Measurements from ENCODE around the gene AFAP1. TPM values are rescaled to one million over a fixed set of nuclear protein-coding genes. Genes with fewer than 3 reads are reported as not detected.
A peak's percentile ranks its signal among the peaks of the same experiment; 100 is the strongest.

Gene AFAP1
- total RNA-seq, 1 donor from 2014 or later = 27.8 TPM

GRCh38 chr4:7715271-7716009, 224.2 kb downstream of the AFAP1 start:
- Mint-ChIP-seq H3K9me3 (ENCODE audit: unreplicated experiment) (no peaks in the 10 kb centered on the region), H3K4me3 (ENCODE audit: unreplicated experiment) (no peak overlapping the region), H3K27me3 (ENCODE audit: unreplicated experiment) (peaks cover 18% of the 10 kb centered on the region), H3K36me3 (ENCODE audit: low read depth, unreplicated experiment) (peaks cover 4% of the 10 kb centered on the region), H3K27ac (ENCODE audit: unreplicated experiment) (no peak overlapping the region), H3K4me1 (ENCODE audit: unreplicated experiment) (no peaks in the 10 kb centered on the region)
- no peak for DNase-seq (ENCODE audit: low spot score)
- TF ChIP-seq, protein P1, sequence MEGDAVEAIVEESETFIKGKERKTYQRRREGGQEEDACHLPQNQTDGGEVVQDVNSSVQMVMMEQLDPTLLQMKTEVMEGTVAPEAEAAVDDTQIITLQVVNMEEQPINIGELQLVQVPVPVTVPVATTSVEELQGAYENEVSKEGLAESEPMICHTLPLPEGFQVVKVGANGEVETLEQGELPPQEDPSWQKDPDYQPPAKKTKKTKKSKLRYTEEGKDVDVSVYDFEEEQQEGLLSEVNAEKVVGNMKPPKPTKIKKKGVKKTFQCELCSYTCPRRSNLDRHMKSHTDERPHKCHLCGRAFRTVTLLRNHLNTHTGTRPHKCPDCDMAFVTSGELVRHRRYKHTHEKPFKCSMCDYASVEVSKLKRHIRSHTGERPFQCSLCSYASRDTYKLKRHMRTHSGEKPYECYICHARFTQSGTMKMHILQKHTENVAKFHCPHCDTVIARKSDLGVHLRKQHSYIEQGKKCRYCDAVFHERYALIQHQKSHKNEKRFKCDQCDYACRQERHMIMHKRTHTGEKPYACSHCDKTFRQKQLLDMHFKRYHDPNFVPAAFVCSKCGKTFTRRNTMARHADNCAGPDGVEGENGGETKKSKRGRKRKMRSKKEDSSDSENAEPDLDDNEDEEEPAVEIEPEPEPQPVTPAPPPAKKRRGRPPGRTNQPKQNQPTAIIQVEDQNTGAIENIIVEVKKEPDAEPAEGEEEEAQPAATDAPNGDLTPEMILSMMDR (IDR thresholded peaks at IDR 0.05; ENCODE audit: unreplicated experiment) = no peak

DNA sequence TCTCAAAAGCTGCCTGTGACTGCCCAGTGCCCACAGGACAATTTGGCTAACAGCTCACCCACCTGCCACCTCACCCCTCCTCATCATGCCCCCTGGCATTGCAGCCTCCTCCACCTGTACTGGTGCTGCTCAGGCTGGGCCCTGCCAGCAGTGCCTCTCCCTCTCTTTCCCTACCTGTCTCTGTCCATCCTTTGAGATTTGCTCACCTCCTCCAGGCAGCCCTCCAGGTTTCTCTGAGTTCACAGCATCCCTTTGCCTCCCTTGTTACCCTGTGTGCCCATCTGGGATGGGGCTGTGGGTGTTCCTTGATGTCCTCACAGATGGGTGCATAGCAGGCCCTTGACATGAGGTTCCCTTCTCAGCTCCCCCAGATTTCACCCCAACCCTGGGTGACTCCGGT, 224.9 kb downstream of the AFAP1 start:
- Mint-ChIP-seq H3K27me3 (ENCODE audit: unreplicated experiment) (peaks cover 18% of the 10 kb centered on the region), H3K9me3 (ENCODE audit: unreplicated experiment) (no peaks in the 10 kb centered on the region), H3K4me3 (ENCODE audit: unreplicated experiment) (no peak overlapping the region), H3K27ac (ENCODE audit: unreplicated experiment) (peak overlapping the region; percentile 31), H3K4me1 (ENCODE audit: unreplicated experiment) (no peaks in the 10 kb centered on the region), H3K36me3 (ENCODE audit: low read depth, unreplicated experiment) (peaks cover 4% of the 10 kb centered on the region)
- TF ChIP-seq, protein P1 (IDR thresholded peaks at IDR 0.05; ENCODE audit: unreplicated experiment) = no peak
- no peak for DNase-seq (ENCODE audit: low spot score)

GRCh38 chr4:7714176-7714575, 225.5 kb downstream of the AFAP1 start:
- no peak overlapping the region for H3K27ac Mint-ChIP-seq (ENCODE audit: unreplicated experiment)
- TF ChIP-seq, protein P1 (IDR thresholded peaks at IDR 0.05; ENCODE audit: unreplicated experiment) = no peak
- H3K9me3 Mint-ChIP-seq (ENCODE audit: unreplicated experiment) = no peaks in the 10 kb centered on the region
- H3K4me1 Mint-ChIP-seq (ENCODE audit: unreplicated experiment) = no peaks in the 10 kb centered on the region
- no peak for DNase-seq (ENCODE audit: low spot score)
- H3K36me3 Mint-ChIP-seq (ENCODE audit: low read depth, unreplicated experiment) = peaks cover 4% of the 10 kb centered on the region
- peaks cover 17% of the 10 kb centered on the region for H3K27me3 Mint-ChIP-seq (ENCODE audit: unreplicated experiment)
- H3K4me3 Mint-ChIP-seq (ENCODE audit: unreplicated experiment) = no peak overlapping the region

- no peak for DNase-seq (ENCODE audit: low spot score)
- no peaks in the 10 kb centered on the region for H3K9me3 Mint-ChIP-seq (ENCODE audit: unreplicated experiment)
- H3K4me3 Mint-ChIP-seq (ENCODE audit: unreplicated experiment) = no peak overlapping the region
- H3K27me3 Mint-ChIP-seq (ENCODE audit: unreplicated experiment) = peaks cover 14% of the 10 kb centered on the region
- H3K36me3 Mint-ChIP-seq (ENCODE audit: low read depth, unreplicated experiment) = peaks cover 4% of the 10 kb centered on the region
- TF ChIP-seq, protein P1 (IDR thresholded peaks at IDR 0.05; ENCODE audit: unreplicated experiment) = no peak
- no peaks in the 10 kb centered on the region for H3K4me1 Mint-ChIP-seq (ENCODE audit: unreplicated experiment)
- no peak overlapping the region for H3K27ac Mint-ChIP-seq (ENCODE audit: unreplicated experiment)
Measured at GRCh38 chr4:7713757-7714156, 225.9 kb downstream of the AFAP1 start.

- no peaks in the 10 kb centered on the region for H3K4me1 Mint-ChIP-seq (ENCODE audit: unreplicated experiment)
- no peak for DNase-seq (ENCODE audit: low spot score)
- H3K27me3 Mint-ChIP-seq (ENCODE audit: unreplicated experiment) = peaks cover 15% of the 10 kb centered on the region
- no peak overlapping the region for H3K4me3 Mint-ChIP-seq (ENCODE audit: unreplicated experiment)
- no peak overlapping the region for H3K27ac Mint-ChIP-seq (ENCODE audit: unreplicated experiment)
- no peaks in the 10 kb centered on the region for H3K9me3 Mint-ChIP-seq (ENCODE audit: unreplicated experiment)
- TF ChIP-seq, protein P1 (IDR thresholded peaks at IDR 0.05; ENCODE audit: unreplicated experiment) = no peak
- peaks cover 4% of the 10 kb centered on the region for H3K36me3 Mint-ChIP-seq (ENCODE audit: low read depth, unreplicated experiment)
Measured at GRCh38 chr4:7712021-7712671, 227.5 kb downstream of the AFAP1 start.

Data from endothelial cell (in vitro differentiated cells).